Measurements from ENCODE around the gene DBX2.
"Not testable (repeated sequence)": the region's sequence is repeated elsewhere in the genome, so short reads cannot be mapped to it uniquely, and the experiment has no call there.

DBX2 gene

DNA sequence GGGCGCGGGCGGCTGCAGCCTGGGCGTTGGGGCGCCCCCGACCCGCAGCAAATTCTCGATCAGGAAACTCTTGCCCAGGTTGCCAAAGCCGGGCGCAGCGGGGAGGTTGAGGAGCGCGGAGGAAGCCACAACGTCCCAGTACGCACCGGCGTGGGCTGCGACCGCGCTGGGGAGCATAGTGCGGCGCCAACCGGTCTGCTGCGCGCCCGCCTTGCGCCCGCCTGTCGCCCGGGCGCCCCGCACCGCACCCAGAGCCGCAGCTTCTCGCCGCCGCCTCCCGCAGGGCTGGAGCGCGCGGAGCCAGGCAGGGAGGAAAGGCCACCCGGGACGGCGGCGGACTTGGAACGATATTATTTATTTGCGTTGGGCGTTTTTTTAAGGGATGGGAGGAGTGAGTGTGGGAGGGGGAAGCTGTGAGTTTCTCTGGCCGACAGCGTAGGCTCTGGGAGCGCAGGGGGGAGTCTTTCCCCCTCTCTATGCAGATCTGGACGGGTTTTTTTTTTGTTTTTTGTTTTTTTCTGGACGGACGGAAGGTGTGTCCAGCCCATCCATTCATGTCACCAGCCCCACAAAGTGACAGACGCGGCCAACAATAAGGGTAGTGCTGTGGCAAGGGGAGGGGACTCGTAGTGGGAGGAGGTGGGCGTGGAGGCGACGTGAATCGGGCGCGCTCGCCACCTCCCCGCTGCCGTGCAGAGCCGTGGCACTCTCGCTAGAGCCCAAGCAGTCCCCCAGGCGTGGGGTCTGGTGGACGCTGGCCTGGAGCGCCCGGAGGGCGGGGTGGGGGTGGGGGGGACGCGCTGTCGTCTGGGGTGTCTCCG lies at the start of gene DBX2:
TSS of gene DBX2 (minus strand) at position 349 of the 821 bp plus-strand sequence. CDS start at position 177, 172 bp downstream.
- no peak for DNase-seq

DNA sequence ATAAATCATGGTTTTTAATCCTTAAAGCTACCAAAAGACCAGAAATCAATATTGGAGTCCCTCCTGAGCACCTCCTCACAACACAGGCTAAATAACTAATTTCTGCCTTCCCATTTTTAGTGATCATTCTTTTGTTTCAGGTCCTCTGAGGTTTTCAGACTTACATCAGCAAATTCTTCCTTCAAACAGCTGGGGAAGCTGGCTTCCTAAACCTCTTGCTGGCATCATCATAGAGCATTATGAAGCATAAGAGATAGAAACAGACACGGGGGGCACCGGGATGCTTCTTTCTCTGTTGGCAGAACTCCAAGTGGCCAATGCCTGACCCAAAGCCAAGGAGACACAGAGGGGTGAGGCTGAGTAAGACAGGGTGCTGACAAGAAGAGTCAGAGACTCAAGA lies 47.9 kb upstream of the DBX2 start:
- no peak for DNase-seq

DNA sequence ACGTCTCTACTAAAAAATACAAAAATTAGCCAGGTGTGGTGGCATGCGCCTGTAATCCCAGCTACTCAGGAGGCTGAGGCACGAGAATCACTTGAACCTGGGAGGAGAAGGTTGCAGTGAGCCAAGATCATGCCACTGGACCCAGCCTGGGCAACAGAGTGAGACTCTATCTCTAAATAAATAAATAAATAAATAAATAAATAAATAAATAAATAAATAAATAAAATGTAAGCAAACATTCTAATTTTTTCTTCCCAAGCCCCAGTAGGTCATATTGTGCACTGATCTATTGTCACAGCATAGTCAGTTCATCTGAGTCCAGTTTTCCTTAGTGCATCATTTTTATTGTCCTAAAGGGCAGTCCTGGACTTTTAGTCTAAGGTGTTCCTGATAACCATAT lies 44.5 kb upstream of the DBX2 start:
- DNase-seq = not testable (repeated sequence)

DNA sequence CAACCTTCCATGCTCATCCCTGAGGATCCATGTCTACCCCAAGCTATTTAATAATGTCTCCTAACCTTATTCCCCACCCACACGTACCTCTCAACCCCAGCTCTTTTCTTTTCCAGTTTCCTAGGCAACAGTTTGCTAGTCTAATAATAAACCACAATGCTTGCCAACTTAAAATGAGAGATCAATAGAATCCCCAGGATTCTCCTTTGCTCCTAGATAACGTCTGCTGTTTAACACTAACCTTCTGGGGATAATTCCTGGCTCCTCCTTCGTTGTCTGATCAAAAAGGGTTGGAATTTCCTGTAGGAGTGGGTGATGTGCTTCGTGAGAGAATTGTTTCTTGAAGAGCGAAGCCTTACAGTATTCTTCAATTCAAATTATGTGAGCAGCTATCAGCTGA lies 42.2 kb upstream of the DBX2 start:
- no peak for DNase-seq

DNA sequence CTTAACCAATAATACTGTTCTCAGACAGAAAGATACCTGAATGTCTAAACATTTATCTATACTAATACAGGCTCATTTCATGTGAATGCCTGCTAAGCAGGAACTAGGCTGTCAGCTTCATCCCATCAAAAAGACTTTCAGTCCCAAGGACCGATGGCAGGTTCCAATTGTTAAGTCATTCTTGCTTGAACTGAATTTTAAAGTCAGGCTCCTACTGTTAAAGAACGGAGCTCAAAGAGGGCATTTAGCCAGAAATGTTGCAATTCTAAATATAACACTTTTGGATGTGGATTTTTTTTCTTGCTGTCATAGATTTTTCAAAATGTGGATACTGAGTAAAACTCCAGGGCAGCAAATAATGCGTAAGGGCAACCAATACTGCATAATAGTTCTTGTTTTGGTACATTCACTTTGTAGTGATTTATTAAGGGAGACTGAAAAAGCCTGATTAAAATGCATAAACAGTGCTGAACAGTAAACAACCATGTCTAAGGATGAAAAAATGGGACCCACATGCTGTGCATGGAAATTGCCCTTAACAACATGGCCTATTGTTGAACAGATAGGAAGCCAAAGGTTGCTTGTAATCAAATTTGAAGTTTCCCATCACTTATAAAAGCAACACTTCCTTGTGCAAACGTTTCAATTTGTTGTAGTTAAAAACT lies 38.6 kb upstream of the DBX2 start:
- no peak for DNase-seq

DNA sequence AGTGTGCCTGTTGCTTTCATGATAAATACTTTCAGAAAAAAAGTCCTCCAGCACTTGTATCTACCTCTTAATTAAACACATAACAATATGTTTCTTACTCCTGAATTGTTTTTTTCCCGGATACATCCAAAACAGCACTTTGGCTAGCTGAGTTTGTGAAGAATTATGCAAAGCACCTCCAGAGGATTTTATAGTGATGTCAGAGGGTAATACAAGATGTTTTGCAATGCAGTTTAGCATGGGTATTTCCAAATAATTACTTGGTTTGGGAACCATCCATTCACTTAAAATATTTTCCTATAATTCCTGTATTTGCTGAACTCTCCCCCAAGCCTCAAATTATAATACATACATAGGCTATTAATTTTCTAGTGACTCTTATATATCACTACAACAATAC lies 37.7 kb upstream of the DBX2 start:
- no peak for DNase-seq

DNA sequence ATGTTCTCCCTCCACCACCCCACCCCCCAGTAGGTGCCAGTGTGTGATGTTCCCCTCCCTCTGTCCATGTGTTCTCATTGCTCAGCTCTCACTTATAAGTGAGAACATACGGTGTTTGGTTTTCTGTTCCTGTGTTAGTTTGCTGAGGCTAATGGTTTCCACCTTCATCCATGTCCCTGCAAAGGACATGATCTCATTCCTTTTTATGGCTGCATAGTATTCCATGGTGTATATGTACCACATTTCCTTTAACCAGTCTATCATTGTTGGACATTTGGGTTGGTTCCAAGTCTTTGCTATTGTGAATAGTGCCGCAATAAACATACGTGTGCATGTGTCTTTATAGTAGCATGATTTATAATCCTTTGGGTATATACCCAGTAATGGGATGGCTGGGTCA lies 33.3 kb upstream of the DBX2 start:
- DNase-seq = not testable (repeated sequence)

DNA sequence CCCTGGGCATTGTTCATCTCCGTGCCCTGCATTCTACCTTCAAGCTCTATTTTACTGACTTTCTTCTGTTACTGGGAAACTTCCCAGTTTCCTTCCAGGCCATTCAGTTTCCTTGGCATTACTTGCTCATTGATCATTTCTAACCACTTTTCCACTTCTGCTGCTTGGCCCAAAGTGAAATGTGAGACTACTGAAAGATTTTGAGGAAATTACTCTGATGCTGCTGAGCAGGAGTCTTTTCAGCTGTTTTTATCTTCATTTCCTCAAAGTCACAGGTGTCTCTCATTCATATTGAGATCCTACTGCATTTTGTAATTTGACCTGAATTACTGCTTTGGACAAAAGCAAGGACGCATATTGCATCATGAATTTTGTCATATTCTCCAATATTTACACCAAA lies 26.4 kb upstream of the DBX2 start:
- no peak for DNase-seq

DNA sequence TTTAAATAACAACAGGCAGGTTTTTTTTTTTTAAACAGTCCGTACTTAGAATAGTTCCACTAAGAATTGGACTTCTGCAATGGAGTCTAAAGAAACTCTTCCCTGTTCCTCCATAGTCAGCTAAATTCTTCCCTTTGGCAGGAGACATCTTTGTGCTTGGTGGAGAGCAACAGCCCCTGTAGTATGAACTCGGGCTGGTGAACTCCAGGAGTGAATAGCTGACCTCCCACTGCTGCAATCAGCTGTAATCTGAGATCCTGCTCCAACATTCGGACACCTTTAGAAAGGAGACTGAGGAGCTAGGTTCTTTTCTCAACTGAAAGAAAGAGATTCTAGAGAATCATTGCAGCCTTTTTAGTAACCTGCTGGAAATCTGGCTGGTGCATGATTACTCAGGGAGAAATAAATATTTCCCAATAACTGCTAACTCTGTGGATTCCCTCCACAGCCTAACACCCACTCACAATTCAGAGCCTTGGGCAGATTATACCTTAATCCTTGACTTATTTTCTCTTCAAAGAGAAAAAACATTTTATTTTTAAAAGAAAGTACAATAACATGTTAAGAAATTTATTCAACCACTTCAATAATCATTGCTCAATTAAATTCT lies 25.6 kb upstream of the DBX2 start:
- no peak for DNase-seq

DNA sequence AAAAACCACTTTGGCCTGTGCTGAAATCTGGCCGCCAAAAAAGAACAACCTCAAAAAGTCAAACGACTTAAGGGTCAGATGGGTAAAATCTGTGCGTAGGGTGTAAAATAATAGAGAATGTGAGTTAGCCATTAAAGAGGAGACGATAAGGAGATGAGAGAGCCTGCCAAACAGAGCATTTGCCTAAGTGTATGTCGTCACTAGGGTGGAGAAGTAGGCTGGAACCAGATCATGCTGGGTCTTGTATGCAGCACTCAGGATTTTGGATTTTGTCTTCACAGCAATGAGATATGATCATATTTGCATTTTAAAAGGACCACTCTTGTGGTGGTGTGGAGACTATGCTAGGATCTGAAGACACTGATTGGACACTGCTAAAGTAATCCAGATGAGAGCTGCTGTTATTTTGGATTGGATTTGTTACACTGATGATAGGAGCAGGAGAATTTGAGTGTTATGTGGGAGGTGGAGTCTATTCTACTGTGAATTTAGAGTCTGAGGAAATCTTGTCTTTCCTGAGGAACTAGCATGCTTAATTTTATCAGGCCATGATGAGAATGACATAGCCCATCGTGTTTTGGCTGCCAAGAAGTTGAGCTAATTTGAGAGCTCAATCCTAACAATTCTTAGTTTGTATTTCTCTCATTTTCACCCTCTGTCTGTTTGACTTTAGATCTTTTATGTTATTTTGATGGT lies 24.8 kb upstream of the DBX2 start:
- DNase-seq = no peak

DNA sequence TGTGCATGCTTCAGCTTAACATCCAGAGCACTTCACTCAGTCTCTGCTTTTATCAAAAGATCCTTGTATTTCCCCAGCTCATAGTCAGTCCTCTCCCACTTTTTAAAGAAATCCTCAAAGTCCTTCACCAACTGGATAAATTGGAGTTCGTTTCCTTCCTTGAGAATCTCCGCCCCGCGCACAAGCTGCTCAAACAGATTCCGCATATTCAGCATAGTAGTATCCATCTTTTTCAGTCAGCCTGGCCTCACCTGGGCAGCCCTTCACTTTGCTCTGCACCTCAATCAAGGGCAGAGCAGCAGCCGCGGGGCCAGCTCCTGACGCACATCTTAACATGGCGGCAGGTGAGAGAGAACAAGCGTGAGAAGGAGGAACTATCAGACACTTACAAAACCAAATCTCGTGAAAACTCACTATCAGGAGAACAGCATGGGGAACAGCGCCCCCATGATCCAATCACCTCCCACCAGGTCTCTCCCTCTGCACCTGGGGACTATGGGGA lies 14.3 kb upstream of the DBX2 start:
- no peak for DNase-seq

DNA sequence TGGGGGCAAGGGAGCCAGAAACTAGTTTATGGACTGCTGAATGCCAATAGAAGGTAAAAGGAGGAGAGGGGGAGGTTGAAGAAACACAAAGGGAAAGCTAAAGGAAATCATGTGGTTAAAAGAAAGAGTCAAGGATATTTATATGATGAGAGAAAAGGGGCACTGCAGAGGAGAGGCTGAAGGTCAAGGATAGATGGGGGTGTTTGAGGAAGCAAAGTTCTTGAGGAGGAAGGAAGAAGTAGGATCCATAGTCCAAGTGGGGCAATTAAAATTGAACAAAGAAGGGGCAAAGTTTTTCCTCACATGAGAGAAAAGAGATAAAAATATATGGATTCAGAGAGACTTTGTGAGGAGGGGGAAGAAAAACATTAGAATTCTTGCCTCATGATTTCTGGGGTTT lies 10.1 kb upstream of the DBX2 start:
- no peak for DNase-seq

DNA sequence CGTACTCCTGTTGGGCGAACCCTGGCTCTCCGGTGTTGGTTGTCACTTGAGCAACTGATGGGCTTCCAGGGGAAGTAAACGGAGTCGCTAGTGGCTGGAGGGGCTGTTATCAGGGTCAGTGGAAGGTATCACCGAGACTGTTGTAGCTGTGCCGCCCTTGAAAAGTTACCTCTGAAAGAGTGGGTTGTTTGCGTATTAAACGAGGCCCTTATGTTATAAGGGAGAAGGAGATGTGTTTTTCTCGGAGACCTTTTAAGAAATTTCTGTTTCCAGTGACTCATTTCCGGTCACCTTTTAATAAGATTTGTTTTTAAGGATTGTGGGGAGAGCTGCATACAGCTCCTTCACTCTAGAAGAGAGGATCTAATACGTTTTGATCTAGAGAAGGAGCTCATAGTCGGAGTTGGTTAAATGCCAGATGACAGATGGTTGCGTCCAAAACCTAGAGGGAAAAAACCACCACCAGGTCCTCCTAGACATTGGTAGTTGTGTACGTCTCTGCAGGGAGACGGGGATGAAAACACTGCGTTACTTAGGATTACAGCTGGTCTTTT lies 750 bp upstream of the DBX2 start:
- DNase-seq = no peak

DNA sequence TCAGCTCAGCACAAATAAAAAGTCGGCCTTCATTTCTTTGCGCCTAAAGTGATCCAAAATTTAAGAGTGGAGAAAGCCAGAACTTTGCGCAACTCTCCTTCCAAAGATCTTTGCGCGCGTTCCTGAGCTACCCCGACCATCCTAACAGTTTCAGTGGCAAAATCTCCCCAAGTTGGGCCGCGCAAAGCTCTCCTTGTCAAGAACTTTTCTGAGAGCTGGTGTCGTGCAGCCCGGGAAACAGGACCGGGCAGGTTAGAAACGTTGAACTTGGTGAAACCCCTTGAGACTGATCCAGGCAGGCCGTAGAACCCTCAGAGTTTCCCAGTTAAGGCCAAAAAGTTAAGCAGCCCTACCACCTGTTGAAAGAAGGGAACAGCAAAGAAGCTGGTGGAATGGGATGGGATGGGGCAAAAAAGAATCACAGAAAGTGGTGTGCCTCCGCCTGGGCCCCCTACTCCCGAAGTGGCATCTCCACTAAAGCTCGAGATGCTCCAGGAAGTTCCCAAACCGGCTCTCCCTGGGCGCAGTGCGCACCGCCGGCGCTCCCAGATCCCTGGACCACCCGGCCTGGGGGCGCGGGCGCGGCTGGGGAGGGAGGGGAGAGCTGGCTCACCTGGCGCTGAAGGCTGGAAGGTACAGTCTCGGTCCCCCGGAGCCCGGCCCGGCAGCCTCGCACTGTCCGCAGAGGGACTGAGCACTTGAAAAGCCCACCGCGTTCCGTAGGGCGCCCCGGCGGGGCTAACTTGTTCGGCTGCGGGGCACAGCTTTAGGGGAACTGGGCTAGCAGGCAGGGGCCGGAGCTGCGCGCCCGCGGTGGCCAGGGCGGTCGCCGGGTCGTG lies 768 bp downstream of the DBX2 start:
- no peak for DNase-seq

DNA sequence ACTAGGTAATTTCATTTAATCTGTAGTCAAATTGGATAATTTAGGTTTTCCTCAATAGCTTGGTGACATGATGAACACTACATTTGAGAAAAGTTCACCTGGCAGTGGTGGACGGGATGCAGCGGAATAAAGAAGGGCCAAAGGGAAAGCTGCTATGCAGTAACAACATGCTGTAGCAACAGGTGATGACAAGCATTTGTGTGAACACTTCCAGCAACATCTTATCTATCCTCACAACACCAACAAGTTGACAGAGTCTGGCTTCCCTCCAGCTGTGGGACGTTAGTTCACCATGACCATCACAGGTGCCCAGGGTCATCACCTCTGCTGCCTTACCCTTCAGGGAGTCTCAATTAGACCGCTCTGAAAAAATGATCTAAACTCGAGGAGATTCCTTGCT lies 8.3 kb downstream of the DBX2 start:
- no peak for DNase-seq

DNA sequence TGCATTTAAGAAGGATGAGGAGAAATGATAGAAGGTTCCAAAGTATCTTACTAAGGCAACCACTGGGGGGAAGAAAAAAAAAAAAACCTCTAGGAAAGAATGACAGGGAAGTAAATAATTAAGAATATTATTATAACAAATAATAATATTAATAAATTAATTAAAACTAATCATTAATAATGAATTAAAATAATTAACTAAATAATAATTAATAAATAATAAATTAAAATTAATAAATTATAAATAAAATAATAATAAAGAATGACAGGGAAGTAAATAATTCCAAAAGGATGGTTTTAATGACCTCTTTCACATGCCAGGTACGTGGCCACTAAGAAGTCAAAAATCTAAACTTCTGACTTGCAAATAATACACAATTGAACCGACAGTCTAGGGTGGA lies 9.9 kb downstream of the DBX2 start:
- DNase-seq = no peak

DNA sequence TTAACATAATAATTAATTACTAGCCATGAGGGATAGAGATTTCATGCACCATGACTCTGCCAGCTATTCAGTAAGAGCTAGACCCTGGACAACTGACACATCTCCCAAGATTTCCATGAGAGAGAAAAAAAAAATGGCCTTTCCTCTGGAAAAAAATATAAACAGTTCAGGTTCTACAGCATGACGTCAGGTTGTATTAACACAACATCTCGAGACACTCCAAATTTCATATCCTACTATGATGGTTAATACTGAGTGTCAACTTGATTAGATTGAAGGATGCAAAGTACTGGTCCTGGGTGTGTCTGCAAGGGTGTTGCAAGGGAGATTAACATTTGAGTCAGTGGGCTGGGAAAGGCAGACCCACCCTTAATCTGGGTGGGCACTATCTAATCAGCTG lies 11.1 kb downstream of the DBX2 start:
- no peak for DNase-seq

DNA sequence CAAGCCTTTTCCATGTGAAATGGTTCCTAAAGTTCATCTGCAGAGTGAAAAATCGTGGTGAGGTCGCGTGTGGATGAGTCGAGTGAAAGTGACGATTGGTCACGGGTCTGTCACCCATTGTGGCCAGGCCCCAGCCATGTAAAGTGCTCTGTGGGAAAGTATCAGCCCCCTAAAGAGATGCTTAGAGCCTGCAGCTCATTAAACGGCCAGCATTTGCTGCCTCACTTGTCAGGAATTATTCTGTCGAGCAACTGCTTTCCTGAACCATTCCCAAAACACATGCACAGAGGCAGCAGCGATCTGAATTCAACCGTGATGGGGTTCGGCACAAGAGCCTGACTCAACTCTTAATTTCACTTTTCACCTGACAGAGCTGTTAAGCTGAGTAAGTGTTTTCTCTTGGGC lies 16.0 kb downstream of the DBX2 start:
- DNase-seq = no peak

DNA sequence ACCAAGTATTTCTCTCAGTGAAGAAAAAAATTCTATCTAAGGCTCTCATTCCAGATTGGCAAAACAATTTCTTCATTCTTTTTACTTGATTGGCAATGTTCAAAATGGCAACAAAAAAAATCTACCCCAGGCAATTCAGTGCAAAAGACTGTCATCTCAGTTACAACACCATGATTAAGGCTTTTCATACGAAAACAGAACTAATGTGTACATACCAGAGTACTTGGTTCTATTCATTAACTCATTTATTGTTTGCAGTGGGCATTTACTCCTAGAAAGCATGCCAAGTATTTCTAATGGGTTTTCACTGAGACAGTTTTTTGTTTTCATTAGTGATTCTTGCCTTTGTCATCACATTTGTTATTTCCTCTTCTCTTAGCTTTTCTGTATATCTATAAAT lies 33.0 kb downstream of the DBX2 start:
- DNase-seq = no peak

DNA sequence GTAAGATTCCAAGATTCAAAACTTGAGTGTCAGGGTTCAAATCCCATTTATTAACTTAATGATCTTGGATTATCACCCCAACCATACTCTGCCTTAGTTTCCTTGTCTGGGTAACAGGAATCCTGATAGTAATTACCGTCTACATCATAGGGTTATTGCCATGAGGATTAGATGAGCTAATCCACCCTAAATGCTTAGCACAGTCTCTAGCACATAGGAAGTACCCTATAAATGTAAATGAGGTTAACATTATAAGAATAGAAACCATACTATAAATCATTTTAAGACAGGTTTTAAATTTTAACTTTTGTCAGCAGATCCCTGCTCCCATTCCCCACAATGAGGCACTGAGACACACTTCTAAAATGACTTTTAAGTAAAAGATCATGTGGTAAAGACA lies 36.5 kb downstream of the DBX2 start:
- no peak for DNase-seq

DNA sequence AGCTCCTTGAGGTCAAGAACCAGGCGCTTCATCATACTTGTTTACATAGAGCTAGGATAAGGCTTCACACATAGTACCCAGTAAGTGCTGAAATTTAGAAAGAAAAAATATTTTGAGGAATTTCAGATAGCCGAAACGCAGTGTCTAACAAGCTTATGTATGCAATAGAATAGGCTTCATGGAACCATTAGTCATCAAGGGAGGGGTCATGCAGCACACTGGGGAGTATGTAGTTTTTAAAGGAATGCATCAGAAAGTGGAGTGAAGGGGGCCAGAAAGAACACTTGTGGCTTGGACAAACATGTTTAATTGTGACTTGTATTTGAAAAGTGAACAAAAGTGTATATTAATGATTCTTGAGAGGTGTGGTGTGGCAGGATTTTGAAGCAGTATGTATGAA lies 38.1 kb downstream of the DBX2 start:
- DNase-seq = no peak

DNA sequence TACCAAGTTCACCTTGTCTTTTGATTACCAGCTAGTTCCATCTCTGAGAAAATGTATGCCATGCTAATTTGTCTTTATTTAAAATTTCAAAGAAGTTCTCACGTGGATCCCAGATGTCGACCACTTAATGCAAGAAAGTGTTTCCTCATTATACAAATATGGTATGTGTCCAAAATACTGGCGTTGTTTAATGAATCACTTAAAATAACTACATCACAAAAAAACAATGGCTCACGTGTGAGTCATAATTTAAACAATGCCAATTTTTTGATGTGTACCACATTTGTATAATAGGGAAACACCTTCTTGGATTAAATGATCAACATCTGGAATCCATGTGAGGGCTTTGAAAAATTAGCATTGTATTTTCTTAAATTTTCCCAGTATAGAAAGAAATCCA lies 40.8 kb downstream of the DBX2 start:
- DNase-seq = no peak
